H9 (cell line): ENCODE results near the gene PTPRN2. TPM values are rescaled to one million over a fixed set of nuclear protein-coding genes. Genes with fewer than 3 reads are reported as not detected.

Source experiments
- DNase-seq: peaks from one replicate; pipeline ENCODE4 v3.0.0-alpha.2; 2017
- H2AFZ ChIP-seq: one replicate; pipeline ENCODE4 v1.6.1; 2013; ENCODE audit warnings: mild to moderate bottlenecking, low read length, control low read depth, moderate library complexity
- H2AK5ac ChIP-seq: 2 replicates; pipeline ENCODE4 v1.6.1; 2013; ENCODE audit warnings: low read length, control low read depth, mixed read lengths; ENCODE audit not compliant: insufficient read length
- H2BK120ac ChIP-seq: one replicate; pipeline ENCODE4 v1.6.1; 2013; ENCODE audit warnings: low read depth, mild to moderate bottlenecking, low read length, control low read depth, inconsistent platforms; ENCODE audit not compliant: poor library complexity, severe bottlenecking
- H2BK12ac ChIP-seq: 2 replicates; pipeline ENCODE4 v1.6.1; 2013; ENCODE audit warnings: low read length, control low read depth, mixed read lengths, low read depth; ENCODE audit not compliant: insufficient read length
- H2BK15ac ChIP-seq: 2 replicates; pipeline ENCODE4 v1.6.1; 2013; ENCODE audit warnings: low read depth, low read length, control low read depth
- H2BK20ac ChIP-seq: one replicate; pipeline ENCODE4 v1.6.1; 2013; ENCODE audit warnings: low read depth, mild to moderate bottlenecking, low read length, control low read depth, inconsistent platforms; ENCODE audit not compliant: poor library complexity, severe bottlenecking
- H2BK5ac ChIP-seq: 2 replicates; pipeline ENCODE4 v1.6.1; 2013; ENCODE audit warnings: low read length, control low read depth, mixed read lengths; ENCODE audit not compliant: insufficient read length
- H3K14ac ChIP-seq: 2 replicates; pipeline ENCODE4 v1.6.1; 2013; ENCODE audit warnings: low read length, control low read depth; ENCODE audit not compliant: insufficient read depth
- H3K18ac ChIP-seq: 2 replicates; pipeline ENCODE4 v1.6.1; 2013; ENCODE audit warnings: low read depth, mild to moderate bottlenecking, mixed read lengths, low read length, control low read depth; ENCODE audit not compliant: insufficient read length
- H3K23ac ChIP-seq: 2 replicates; pipeline ENCODE4 v1.6.1; 2013; ENCODE audit warnings: low read length, control low read depth, mixed read lengths, low read depth; ENCODE audit not compliant: insufficient read length
- H3K23me2 ChIP-seq: 2 replicates; pipeline ENCODE4 v1.6.1; 2013; ENCODE audit warnings: low read depth, mild to moderate bottlenecking, mixed read lengths, low read length, control low read depth; ENCODE audit not compliant: insufficient read length, poor library complexity, severe bottlenecking
- H3K27ac ChIP-seq: 2 replicates; pipeline ENCODE4 v1.5.1; 2013; ENCODE audit warnings: low read length, control low read depth, mixed read lengths, low read depth; ENCODE audit not compliant: insufficient read length
- H3K27me3 ChIP-seq: 2 replicates; pipeline ENCODE4 v1.6.1; 2013; ENCODE audit warnings: low read length, control low read depth, inconsistent platforms; ENCODE audit not compliant: insufficient read depth
- H3K4ac ChIP-seq: 2 replicates; pipeline ENCODE4 v1.6.1; 2013; ENCODE audit warnings: low read depth, mild to moderate bottlenecking, control low read depth, inconsistent platforms, low read length, moderate library complexity
- H3K4me1 ChIP-seq: 2 replicates; pipeline ENCODE4 v1.6.1; 2013; ENCODE audit warnings: low read length, control low read depth, inconsistent platforms; ENCODE audit not compliant: insufficient read depth
- H3K4me2 ChIP-seq: 2 replicates; pipeline ENCODE4 v1.6.1; 2013; ENCODE audit warnings: low read length, control low read depth, mixed read lengths; ENCODE audit not compliant: insufficient read length, insufficient read depth
- H3K56ac ChIP-seq: 2 replicates; pipeline ENCODE4 v1.6.1; 2013; ENCODE audit warnings: low read depth, mild to moderate bottlenecking, mixed read lengths, low read length, control low read depth; ENCODE audit not compliant: insufficient read length
- H3K79me1 ChIP-seq: 2 replicates; pipeline ENCODE4 v1.6.1; 2013; ENCODE audit warnings: low read depth, mild to moderate bottlenecking, moderate library complexity, low read length, control low read depth, inconsistent platforms; ENCODE audit not compliant: insufficient read depth, poor library complexity, severe bottlenecking
- H3K79me2 ChIP-seq: 2 replicates; pipeline ENCODE4 v1.6.1; 2013; ENCODE audit warnings: low read length, control low read depth, inconsistent platforms; ENCODE audit not compliant: insufficient read depth
- H3K9ac ChIP-seq: 2 replicates; pipeline ENCODE4 v1.6.1; 2013; ENCODE audit warnings: low read length, control low read depth, mixed read lengths; ENCODE audit not compliant: insufficient read length; ENCODE audit errors: extremely low read depth
- H3K9me3 ChIP-seq: one replicate; pipeline ENCODE4 v1.6.1; 2013; ENCODE audit warnings: low read depth, low read length, inconsistent platforms; ENCODE audit not compliant: control insufficient read depth
- H3T11ph ChIP-seq: one replicate; pipeline ENCODE4 v1.6.1; 2013; ENCODE audit warnings: mild to moderate bottlenecking, low read length, control low read depth, inconsistent platforms
- H4K20me1 ChIP-seq: one replicate; pipeline ENCODE4 v1.6.1; 2013; ENCODE audit not compliant: control insufficient read depth, insufficient read length, insufficient read depth
- H4K5ac ChIP-seq: 2 replicates; pipeline ENCODE4 v1.6.1; 2013; ENCODE audit warnings: low read depth, mild to moderate bottlenecking, mixed read lengths, low read length, control low read depth; ENCODE audit not compliant: insufficient read length
- H4K8ac ChIP-seq: replicated peaks from 2 replicates; pipeline ENCODE4 v1.6.1; 2013; ENCODE audit warnings: low read length, control low read depth, mixed read lengths, low read depth; ENCODE audit not compliant: insufficient read length
- H4K91ac ChIP-seq: 2 replicates; pipeline ENCODE4 v1.6.1; 2013; ENCODE audit warnings: low read depth, mild to moderate bottlenecking, moderate library complexity, mixed read lengths, low read length, control low read depth; ENCODE audit not compliant: insufficient read length
- H3K27ac Mint-ChIP-seq, 3 experiments: 2 replicates in 2 of 3; 3 replicates in 1 of 3; pipeline ENCODE4 v1.8.0; 2020 to 2021; ENCODE audit warnings: mixed read lengths in 3 of 3, mild to moderate bottlenecking in 1 of 3, moderate library complexity in 1 of 3
- H3K27me3 Mint-ChIP-seq: 2 replicates; pipeline ENCODE4 v1.8.0; 2021; ENCODE audit warnings: low read depth, mild to moderate bottlenecking, moderate library complexity, mixed read lengths
- H3K36me3 Mint-ChIP-seq, 3 experiments: 2 replicates in 2 of 3; 3 replicates in 1 of 3; pipeline ENCODE4 v1.8.0; 2020 to 2021; ENCODE audit warnings: low read depth in 3 of 3, mixed read lengths in 3 of 3; ENCODE audit not compliant: insufficient read depth in 1 of 3
- H3K4me1 Mint-ChIP-seq, 2 experiments: 2 replicates each; pipeline ENCODE4 v1.8.0; 2020; ENCODE audit warnings: mixed read lengths in 2 of 2
- H3K4me3 Mint-ChIP-seq, 2 experiments: 2 replicates in 1 of 2; 3 replicates in 1 of 2; pipeline ENCODE4 v1.8.0; 2020 to 2021; ENCODE audit warnings: mild to moderate bottlenecking in 2 of 2, mixed read lengths in 2 of 2, moderate library complexity in 1 of 2
- H3K9me3 Mint-ChIP-seq, 2 experiments: 2 replicates in 1 of 2; 3 replicates in 1 of 2; pipeline ENCODE4 v1.8.0; 2020; ENCODE audit warnings: mild to moderate bottlenecking in 2 of 2, mixed read lengths in 2 of 2, moderate library complexity in 1 of 2
- WGBS: extraction: QIAGEN DNeasy Blood & Tissue Kit; methylation state at CpG from one replicate; pipeline ENCODE4 v1.1.7; 2013; ENCODE audit warnings: missing lambda C conversion rate, low lambda C conversion rate, mixed read lengths; ENCODE audit not compliant: insufficient read length; ENCODE audit errors: extremely low coverage; 5-methylcytosine and 5-hydroxymethylcytosine counted together
- total RNA-seq: library from RNA; stranded (reverse); gene quantifications from 2 replicates; pipeline ENCODE4 v1.2.1, GENCODE V29; 2021
- TF ChIP-seq, protein P1 (sequence below): fragments of 200-600 bp; sonication (generic); conservative IDR thresholded peaks from 3 replicates; pipeline ENCODE4 v1.8.0; 2021; ENCODE audit warnings: antibody characterized with exemption, mild to moderate bottlenecking

Gene PTPRN2
- total RNA-seq, 1 experiment from 2014 or later: 5.2 TPM

DNA sequence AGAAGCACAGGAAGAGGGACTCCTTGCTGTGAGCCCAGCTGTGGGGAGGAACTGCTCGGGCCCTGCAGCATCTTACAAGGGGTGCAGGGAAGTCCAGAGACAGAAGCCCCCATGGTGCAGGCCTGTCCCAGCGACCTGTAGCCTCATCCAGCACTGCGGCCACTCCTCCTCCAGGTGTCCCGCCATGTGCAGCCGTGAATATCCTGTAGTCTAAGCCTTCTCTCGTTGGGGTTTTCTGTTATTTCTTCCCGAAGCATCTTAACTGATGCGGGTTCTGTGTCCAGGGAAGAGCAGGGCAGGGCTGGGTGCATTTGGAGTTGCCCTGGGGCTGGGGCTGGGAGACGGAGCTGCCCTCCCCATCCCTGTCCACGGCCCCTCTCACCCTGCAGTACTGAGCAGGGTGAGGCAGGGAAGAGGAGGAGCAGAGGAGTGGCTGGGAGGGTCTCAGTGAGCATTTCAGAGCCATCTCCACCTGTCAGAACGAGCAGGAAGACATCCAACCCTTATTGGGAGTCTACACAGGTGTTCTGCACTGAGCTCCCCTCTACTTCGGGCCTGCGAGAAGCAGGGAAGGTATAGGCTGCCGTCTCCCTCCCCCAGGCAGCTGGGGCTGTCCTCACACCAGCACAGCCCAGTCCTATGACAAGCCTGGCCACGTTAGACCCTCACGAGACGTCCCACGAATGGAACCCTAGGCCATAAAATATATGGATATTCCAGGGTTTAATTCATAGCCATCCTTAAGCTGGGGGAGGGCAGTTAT is 756.3 kb downstream of the PTPRN2 start:
- Histone ChIP-seq H3K18ac (no peak overlapping the region), H4K8ac (no peak overlapping the region), H2BK120ac (no peak overlapping the region), H3K23me2 (no peaks in the 10 kb centered on the region), H2BK5ac (no peak overlapping the region), H4K20me1 (no peaks in the 10 kb centered on the region), H3K23ac (no peak overlapping the region), H2BK15ac (no peak overlapping the region), H3T11ph (no peak overlapping the region), H3K4me1 (peaks cover 11% of the 10 kb centered on the region; the same call in 1 of the 2 replicates), H3K14ac (no peak overlapping the region; the same call in 1 of the 2 replicates), H2AFZ (no peak overlapping the region), H4K5ac (no peak overlapping the region), H3K79me1 (no peaks in the 10 kb centered on the region), H3K9ac (no peak overlapping the region), H3K79me2 (no peaks in the 10 kb centered on the region), H4K91ac (no peak overlapping the region), H2BK20ac (no peak overlapping the region), H2AK5ac (no peak overlapping the region), H3K9me3 (no peaks in the 10 kb centered on the region), H3K27ac (no peak overlapping the region), H3K27me3 (no peaks in the 10 kb centered on the region), H3K56ac (no peak overlapping the region), H3K4me2 (no peak overlapping the region), H3K4ac (no peak overlapping the region), H2BK12ac (no peak overlapping the region)
- WGBS: no CpG with 5 or more reads among the region's 18 CpGs
- TF ChIP-seq, protein P1, sequence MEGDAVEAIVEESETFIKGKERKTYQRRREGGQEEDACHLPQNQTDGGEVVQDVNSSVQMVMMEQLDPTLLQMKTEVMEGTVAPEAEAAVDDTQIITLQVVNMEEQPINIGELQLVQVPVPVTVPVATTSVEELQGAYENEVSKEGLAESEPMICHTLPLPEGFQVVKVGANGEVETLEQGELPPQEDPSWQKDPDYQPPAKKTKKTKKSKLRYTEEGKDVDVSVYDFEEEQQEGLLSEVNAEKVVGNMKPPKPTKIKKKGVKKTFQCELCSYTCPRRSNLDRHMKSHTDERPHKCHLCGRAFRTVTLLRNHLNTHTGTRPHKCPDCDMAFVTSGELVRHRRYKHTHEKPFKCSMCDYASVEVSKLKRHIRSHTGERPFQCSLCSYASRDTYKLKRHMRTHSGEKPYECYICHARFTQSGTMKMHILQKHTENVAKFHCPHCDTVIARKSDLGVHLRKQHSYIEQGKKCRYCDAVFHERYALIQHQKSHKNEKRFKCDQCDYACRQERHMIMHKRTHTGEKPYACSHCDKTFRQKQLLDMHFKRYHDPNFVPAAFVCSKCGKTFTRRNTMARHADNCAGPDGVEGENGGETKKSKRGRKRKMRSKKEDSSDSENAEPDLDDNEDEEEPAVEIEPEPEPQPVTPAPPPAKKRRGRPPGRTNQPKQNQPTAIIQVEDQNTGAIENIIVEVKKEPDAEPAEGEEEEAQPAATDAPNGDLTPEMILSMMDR: no peak
- Mint-ChIP-seq H3K27me3 (peaks cover 4% of the 10 kb centered on the region), H3K4me1 (peaks cover 31 to 32% of the 10 kb centered on the region in 2 experiments), H3K36me3 (no peaks in the 10 kb centered on the region), H3K9me3 (no peaks in the 10 kb centered on the region), H3K27ac (no peak overlapping the region; a peak in 1 of 7 replicates), H3K4me3 (no peak overlapping the region)
- DNase-seq: no peak
